ENCODE results near the gene SBF2. TPM values are rescaled to one million over a fixed set of nuclear protein-coding genes. Genes with fewer than 3 reads are reported as not detected.

The SBF2 gene
- total and polyA plus RNA-seq, 2 donors: 8.1 to 10.2 TPM

- Histone ChIP-seq H3K9me3 (ENCODE audit: control insufficient read depth in 2 of 2, insufficient read depth in 1 of 2, low read length in 1 of 2) (no peaks in the 10 kb centered on the region), H3K27ac (ENCODE audit: low read depth in 1 of 2, low read length in 1 of 2) (no peak overlapping the region), H3K4me3 (ENCODE audit: low read length in 2 of 2) (no peak overlapping the region), H3K4me1 (ENCODE audit: control insufficient read depth in 2 of 2, insufficient read depth in 2 of 2, low read length in 2 of 2) (peaks cover 0 to 5% of the 10 kb centered on the region in 2 donors), H3K27me3 (ENCODE audit: control insufficient read depth in 2 of 2, insufficient read depth in 1 of 2, low read length in 1 of 2) (no peaks in the 10 kb centered on the region), H3K36me3 (ENCODE audit: control insufficient read depth in 2 of 2, insufficient read depth in 2 of 2, low read length in 1 of 2) (no peaks in the 10 kb centered on the region)
- 75% methylated on average over 7 of the region's 7 CpGs for whole genome bisulfite sequencing
- peak in 1 of 9 donors; percentile 10 for DNase-seq (ENCODE audit: low read depth in 6 of 9, low spot score in 9 of 9)
Measured at GRCh38 chr11:10019906-10020682, 273.9 kb downstream of the SBF2 start.

GRCh38 chr11:10017911-10018310 lies 276.1 kb downstream of the SBF2 start:
- Histone ChIP-seq H3K27ac (ENCODE audit: low read depth in 1 of 2, low read length in 1 of 2) (no peak overlapping the region), H3K9me3 (ENCODE audit: control insufficient read depth in 2 of 2, insufficient read depth in 1 of 2, low read length in 1 of 2) (no peaks in the 10 kb centered on the region), H3K27me3 (ENCODE audit: control insufficient read depth in 2 of 2, insufficient read depth in 1 of 2, low read length in 1 of 2) (no peaks in the 10 kb centered on the region), H3K36me3 (ENCODE audit: control insufficient read depth in 2 of 2, insufficient read depth in 2 of 2, low read length in 1 of 2) (no peaks in the 10 kb centered on the region), H3K4me1 (ENCODE audit: control insufficient read depth in 2 of 2, insufficient read depth in 2 of 2, low read length in 2 of 2) (peaks cover 0 to 5% of the 10 kb centered on the region in 2 donors), H3K4me3 (ENCODE audit: low read length in 2 of 2) (no peak overlapping the region)
- 97% methylated on average over 1 of the region's 1 CpG for WGBS
- DNase-seq (ENCODE audit: low read depth in 6 of 9, low spot score in 9 of 9): no peak

GRCh38 chr11:10017050-10017449 lies 277.0 kb downstream of the SBF2 start:
- no peak for DNase-seq (ENCODE audit: low read depth in 6 of 9, low spot score in 9 of 9)
- no peak overlapping the region for H3K4me3 ChIP-seq (ENCODE audit: low read length in 2 of 2)
- H3K9me3 ChIP-seq (ENCODE audit: control insufficient read depth in 2 of 2, insufficient read depth in 1 of 2, low read length in 1 of 2): no peaks in the 10 kb centered on the region
- H3K36me3 ChIP-seq (ENCODE audit: control insufficient read depth in 2 of 2, insufficient read depth in 2 of 2, low read length in 1 of 2): no peaks in the 10 kb centered on the region
- no peak overlapping the region for H3K27ac ChIP-seq (ENCODE audit: low read depth in 1 of 2, low read length in 1 of 2)
- H3K4me1 ChIP-seq (ENCODE audit: control insufficient read depth in 2 of 2, insufficient read depth in 2 of 2, low read length in 2 of 2): peaks cover 0 to 5% of the 10 kb centered on the region in 2 donors
- no peaks in the 10 kb centered on the region for H3K27me3 ChIP-seq (ENCODE audit: control insufficient read depth in 2 of 2, insufficient read depth in 1 of 2, low read length in 1 of 2)
- WGBS: 90% methylated on average over 1 of the region's 1 CpG

- Histone ChIP-seq H3K27ac (ENCODE audit: low read depth in 1 of 2, low read length in 1 of 2) (no peak overlapping the region), H3K27me3 (ENCODE audit: control insufficient read depth in 2 of 2, insufficient read depth in 1 of 2, low read length in 1 of 2) (no peaks in the 10 kb centered on the region), H3K36me3 (ENCODE audit: control insufficient read depth in 2 of 2, insufficient read depth in 2 of 2, low read length in 1 of 2) (no peaks in the 10 kb centered on the region), H3K4me1 (ENCODE audit: control insufficient read depth in 2 of 2, insufficient read depth in 2 of 2, low read length in 2 of 2) (no peaks in the 10 kb centered on the region), H3K9me3 (ENCODE audit: control insufficient read depth in 2 of 2, insufficient read depth in 1 of 2, low read length in 1 of 2) (peaks cover 0 to 10% of the 10 kb centered on the region in 2 donors), H3K4me3 (ENCODE audit: low read length in 2 of 2) (no peak overlapping the region)
- no peak for DNase-seq (ENCODE audit: low read depth in 6 of 9, low spot score in 9 of 9)
- WGBS: 95% methylated on average over 3 of the region's 3 CpGs
Measured at GRCh38 chr11:10012068-10012467, 282.0 kb downstream of the SBF2 start.

GRCh38 chr11:10005955-10006525 lies 288.0 kb downstream of the SBF2 start:
- H3K9me3 ChIP-seq (ENCODE audit: control insufficient read depth in 2 of 2, insufficient read depth in 1 of 2, low read length in 1 of 2): peaks cover 0 to 7% of the 10 kb centered on the region in 2 donors
- no peak overlapping the region for H3K4me3 ChIP-seq (ENCODE audit: low read length in 2 of 2)
- WGBS: 98% methylated on average over 5 of the region's 5 CpGs
- H3K4me1 ChIP-seq (ENCODE audit: control insufficient read depth in 2 of 2, insufficient read depth in 2 of 2, low read length in 2 of 2): no peaks in the 10 kb centered on the region
- no peaks in the 10 kb centered on the region for H3K36me3 ChIP-seq (ENCODE audit: control insufficient read depth in 2 of 2, insufficient read depth in 2 of 2, low read length in 1 of 2)
- no peak overlapping the region for H3K27ac ChIP-seq (ENCODE audit: low read depth in 1 of 2, low read length in 1 of 2)
- no peaks in the 10 kb centered on the region for H3K27me3 ChIP-seq (ENCODE audit: control insufficient read depth in 2 of 2, insufficient read depth in 1 of 2, low read length in 1 of 2)
- DNase-seq (ENCODE audit: low read depth in 6 of 9, low spot score in 9 of 9): no peak

GRCh38 chr11:10004526-10005113 lies 289.4 kb downstream of the SBF2 start:
- no peaks in the 10 kb centered on the region for H3K27me3 ChIP-seq (ENCODE audit: control insufficient read depth in 2 of 2, insufficient read depth in 1 of 2, low read length in 1 of 2)
- H3K27ac ChIP-seq (ENCODE audit: low read depth in 1 of 2, low read length in 1 of 2): no peak overlapping the region
- WGBS: 95% methylated on average over 1 of the region's 1 CpG
- H3K36me3 ChIP-seq (ENCODE audit: control insufficient read depth in 2 of 2, insufficient read depth in 2 of 2, low read length in 1 of 2): no peaks in the 10 kb centered on the region
- no peaks in the 10 kb centered on the region for H3K4me1 ChIP-seq (ENCODE audit: control insufficient read depth in 2 of 2, insufficient read depth in 2 of 2, low read length in 2 of 2)
- peaks cover 0 to 7% of the 10 kb centered on the region in 2 donors for H3K9me3 ChIP-seq (ENCODE audit: control insufficient read depth in 2 of 2, insufficient read depth in 1 of 2, low read length in 1 of 2)
- H3K4me3 ChIP-seq (ENCODE audit: low read length in 2 of 2): no peak overlapping the region
- DNase-seq (ENCODE audit: low read depth in 6 of 9, low spot score in 9 of 9): no peak

- 95% methylated on average over 1 of the region's 1 CpG for WGBS
- no peak for DNase-seq (ENCODE audit: low read depth in 6 of 9, low spot score in 9 of 9)
- no peak overlapping the region for H3K27ac ChIP-seq (ENCODE audit: low read depth in 1 of 2, low read length in 1 of 2)
- no peaks in the 10 kb centered on the region for H3K36me3 ChIP-seq (ENCODE audit: control insufficient read depth in 2 of 2, insufficient read depth in 2 of 2, low read length in 1 of 2)
- no peaks in the 10 kb centered on the region for H3K27me3 ChIP-seq (ENCODE audit: control insufficient read depth in 2 of 2, insufficient read depth in 1 of 2, low read length in 1 of 2)
- no peak overlapping the region for H3K4me3 ChIP-seq (ENCODE audit: low read length in 2 of 2)
- no peaks in the 10 kb centered on the region for H3K9me3 ChIP-seq (ENCODE audit: control insufficient read depth in 2 of 2, insufficient read depth in 1 of 2, low read length in 1 of 2)
- H3K4me1 ChIP-seq (ENCODE audit: control insufficient read depth in 2 of 2, insufficient read depth in 2 of 2, low read length in 2 of 2): no peaks in the 10 kb centered on the region
Measured at GRCh38 chr11:10002221-10002620, 291.8 kb downstream of the SBF2 start.

- Histone ChIP-seq H3K27ac (ENCODE audit: low read depth in 1 of 2, low read length in 1 of 2) (no peak overlapping the region), H3K36me3 (ENCODE audit: control insufficient read depth in 2 of 2, insufficient read depth in 2 of 2, low read length in 1 of 2) (no peaks in the 10 kb centered on the region), H3K27me3 (ENCODE audit: control insufficient read depth in 2 of 2, insufficient read depth in 1 of 2, low read length in 1 of 2) (no peaks in the 10 kb centered on the region), H3K4me1 (ENCODE audit: control insufficient read depth in 2 of 2, insufficient read depth in 2 of 2, low read length in 2 of 2) (no peaks in the 10 kb centered on the region), H3K9me3 (ENCODE audit: control insufficient read depth in 2 of 2, insufficient read depth in 1 of 2, low read length in 1 of 2) (no peaks in the 10 kb centered on the region), H3K4me3 (ENCODE audit: low read length in 2 of 2) (no peak overlapping the region)
- DNase-seq (ENCODE audit: low read depth in 6 of 9, low spot score in 9 of 9): no peak
- 97% methylated on average over 3 of the region's 3 CpGs for WGBS
Measured at GRCh38 chr11:9992306-9992705, 301.7 kb downstream of the SBF2 start.

GRCh38 chr11:9990221-9990973 lies 303.6 kb downstream of the SBF2 start:
- H3K4me1 ChIP-seq (ENCODE audit: control insufficient read depth in 2 of 2, insufficient read depth in 2 of 2, low read length in 2 of 2): no peaks in the 10 kb centered on the region
- H3K9me3 ChIP-seq (ENCODE audit: control insufficient read depth in 2 of 2, insufficient read depth in 1 of 2, low read length in 1 of 2): no peaks in the 10 kb centered on the region
- WGBS: 90% methylated on average over 4 of the region's 4 CpGs
- no peak for DNase-seq (ENCODE audit: low read depth in 6 of 9, low spot score in 9 of 9)
- H3K4me3 ChIP-seq (ENCODE audit: low read length in 2 of 2): no peak overlapping the region
- no peak overlapping the region for H3K27ac ChIP-seq (ENCODE audit: low read depth in 1 of 2, low read length in 1 of 2)
- H3K27me3 ChIP-seq (ENCODE audit: control insufficient read depth in 2 of 2, insufficient read depth in 1 of 2, low read length in 1 of 2): no peaks in the 10 kb centered on the region
- H3K36me3 ChIP-seq (ENCODE audit: control insufficient read depth in 2 of 2, insufficient read depth in 2 of 2, low read length in 1 of 2): no peaks in the 10 kb centered on the region

All from thymus (tissue), 11 donors.